ENCODE results near the gene CTCF. TPM values are rescaled to one million over a fixed set of nuclear protein-coding genes. Genes with fewer than 3 reads are reported as not detected.

The CTCF gene
- total and polyA plus RNA-seq, 10 of the 15 experiments (the other 5 are each of a cell fraction or from before 2014, with no cell fraction given): 9.1 to 55.0 (median 41.8) TPM

GRCh38 chr16:67664871-67665270 is 102.5 kb downstream of the CTCF start:
- RAD21 ChIA-PET (ENCODE audit: unreplicated experiment): interaction anchor here (1.0 kb wide), 1 partner anchor 20 kb away, joined by 3 read pairs; the partner anchor contains the start of gene CARMIL2
- in situ Hi-C loops (cut with MboI): no loop called here
- Histone ChIP-seq H2AFZ (ENCODE audit: control insufficient read depth, low read depth, low read length) (no peak overlapping the region), H3K9me3 (replicated peaks; ENCODE audit: control insufficient read depth, insufficient read depth, low read length) (no peaks in the 10 kb centered on the region), H3K36me3 (ENCODE audit: control insufficient read depth in 2 of 2, insufficient read depth in 2 of 2, low read length in 1 of 2) (no peaks in the 10 kb centered on the region), H3K4me2 (ENCODE audit: control insufficient read depth, insufficient read depth) (no peak overlapping the region), H3K79me2 (ENCODE audit: control insufficient read depth, insufficient read depth, low read length) (peaks cover 2% of the 10 kb centered on the region), H3K9ac (ENCODE audit: control insufficient read depth, insufficient read depth, low read length) (no peak overlapping the region), H3K27me3 (replicated peaks in 1 of 2; ENCODE audit: control insufficient read depth in 2 of 2, insufficient read depth in 2 of 2, low read length in 1 of 2) (no peaks in the 10 kb centered on the region), H3K4me1 (ENCODE audit: control insufficient read depth, insufficient read depth, low read length) (peaks cover 30% of the 10 kb centered on the region), H4K20me1 (ENCODE audit: control insufficient read depth, insufficient read depth) (no peaks in the 10 kb centered on the region), H3K4me3 (no peak overlapping the region), H3K27ac (ENCODE audit: control insufficient read depth, insufficient read depth) (no peak overlapping the region)
- no peak for TF ChIP-seq SMARCA5 (IDR thresholded peaks at IDR 0.05)
- TF ChIP-seq NR2F1 (conservative IDR thresholded peaks at IDR 0.05): no peak
- TF ChIP-seq EP300 (IDR thresholded peaks at IDR 0.05; ENCODE audit: borderline replicate concordance in 1 of 2, control insufficient read depth in 1 of 2, low read depth in 2 of 2, low read length in 2 of 2): no peak
- TF ChIP-seq TCF7 (IDR thresholded peaks at IDR 0.05; ENCODE audit: borderline replicate concordance): no peak
- no peak for TF ChIP-seq BRCA1 (IDR thresholded peaks at IDR 0.05; ENCODE audit: low read depth, low read length)
- TF ChIP-seq MXI1 (IDR thresholded peaks at IDR 0.05; ENCODE audit: low read depth, low read length): no peak
- no peak for TF ChIP-seq ZZZ3 (IDR thresholded peaks at IDR 0.05; ENCODE audit: control insufficient read depth, insufficient read length, low read depth)
- no peak for TF ChIP-seq NBN (IDR thresholded peaks at IDR 0.05)
- TF ChIP-seq EGR1 (IDR thresholded peaks at IDR 0.05; ENCODE audit: borderline replicate concordance in 1 of 2, low read depth in 2 of 2, low read length in 2 of 2): no peak
- TF ChIP-seq ZNF217 (IDR thresholded peaks at IDR 0.05): no peak
- TF ChIP-seq USF1 (IDR thresholded peaks at IDR 0.05; ENCODE audit: borderline replicate concordance, extremely low read length, insufficient read depth, low read depth, low read length): no peak
- no peak for TF ChIP-seq E2F4 (IDR thresholded peaks at IDR 0.05; ENCODE audit: low read depth, low read length)
- no peak for TF ChIP-seq CREB1 (IDR thresholded peaks at IDR 0.05; ENCODE audit: low read depth)
- no peak for TF ChIP-seq ATF7 (IDR thresholded peaks at IDR 0.05; ENCODE audit: low read depth)
- TF ChIP-seq SMAD5 (IDR thresholded peaks at IDR 0.05; ENCODE audit: low read depth): no peak
- DNase-seq (ENCODE audit: low read depth, low spot score) (no peak), ATAC-seq (no peak), FAIRE-seq (no peak)
- CTCF ChIA-PET: interaction anchor here (0.6 to 11.9 kb wide), 7 partner anchors 21 to 261 kb away, joined by 3 to 196 read pairs (median 5); partner anchors contain the start of genes CARMIL2 and CTCF
- SMC1A ChIA-PET (ENCODE audit: uncharacterized antibody, unreplicated experiment): interaction anchor here (0.9 to 1.2 kb wide), 2 partner anchors 118 to 143 kb away, joined by 3 read pairs; no protein-coding TSS in a partner anchor
- BruUV-seq (replicated peaks): no TSS peak
- POLR2A ChIA-PET: interaction anchor here (1.1 kb wide), 1 partner anchor 144 kb away, joined by 3 read pairs; no protein-coding TSS in a partner anchor
- intact Hi-C loops (cut with micrococcal nuclease; ENCODE audit: unreplicated experiment): loop anchor here (5.0 kb wide), 2 partner anchors 173 to 508 kb away; partner anchors contain the start of genes FBXL8 and TRADD
- WGBS (ENCODE audit: insufficient coverage, insufficient replicate concordance, low lambda C conversion rate, missing lambda C conversion rate): 91% methylated on average over 7 of the region's 7 CpGs
